Tibial nerve (tissue), 4 donors: ENCODE data around the gene RNF145. TPM values are rescaled to one million over a fixed set of nuclear protein-coding genes. Genes with fewer than 3 reads are reported as not detected.

Experiments
- DNase-seq, 2 donors: peaks; one replicate each; pipeline ENCODE4 v3.0.0-alpha.2; 2019; ENCODE audit warnings: low spot score in 2 of 2
- H3K27ac ChIP-seq, 4 donors: fragments of 200-600 bp; sonication (generic) in 3 of 4; one replicate each; pipeline ENCODE4 v1.5.1; 2017 to 2019; ENCODE audit warnings: mild to moderate bottlenecking in 1 of 4
- H3K27me3 ChIP-seq, 2 donors: fragments of 200-600 bp; sonication (generic) in 1 of 2; one replicate each; pipeline versions ENCODE4 v1.5.1 to v1.6.0; 2017 to 2019
- H3K36me3 ChIP-seq, 3 donors: fragments of 200-600 bp; sonication (generic); one replicate each; pipeline ENCODE4 v1.5.1; 2018 to 2019
- H3K4me1 ChIP-seq, 4 donors: fragments of 200-600 bp; sonication (generic) in 3 of 4; one replicate each; pipeline ENCODE4 v1.5.1; 2017 to 2019
- H3K4me3 ChIP-seq, 4 donors: fragments of 200-600 bp; sonication (generic) in 3 of 4; one replicate each; pipeline ENCODE4 v1.5.1; 2017 to 2019; ENCODE audit warnings: mild to moderate bottlenecking in 1 of 4, moderate library complexity in 1 of 4
- H3K9me3 ChIP-seq, 4 donors: fragments of 200-600 bp; sonication (generic) in 3 of 4; one replicate each; pipeline ENCODE4 v1.5.1; 2017 to 2019
- EP300 ChIP-seq, 2 donors: sonication (generic); formaldehyde crosslinking; IDR thresholded peaks; one replicate each; pipeline ENCODE4 v1.6.1; 2017; ENCODE audit warnings: antibody characterized with exemption in 2 of 2, mild to moderate bottlenecking in 1 of 2
- POLR2A ChIP-seq, 2 donors: fragments of 450-650 bp; IDR thresholded peaks; one replicate each; pipeline ENCODE4 v1.6.1; 2017; ENCODE audit warnings: antibody characterized with exemption in 2 of 2, mild to moderate bottlenecking in 2 of 2, moderate library complexity in 2 of 2
- WGBS, 2 donors: methylation state at CpG; one replicate each; pipeline ENCODE4 v1.1.5; 2018; 5-methylcytosine and 5-hydroxymethylcytosine counted together
- total RNA-seq, 4 donors: library from RNA; depleted of rRNA; stranded (reverse); fragments of >200 nt; gene quantifications; one replicate each; pipeline ENCODE4 v1.1.0, GENCODE V29; 2016
- TF ChIP-seq, protein P1 (sequence below), 5 experiments: fragments of 200-600 bp in 3 of 5; fragments of 450-650 bp in 2 of 5; sonication (generic) in 3 of 5; IDR thresholded peaks; one replicate each; pipeline ENCODE4 v1.5.1; 2016 to 2019; ENCODE audit warnings: antibody characterized with exemption in 5 of 5, mild to moderate bottlenecking in 3 of 5, moderate library complexity in 2 of 5

Gene RNF145
- total RNA-seq, 4 donors from 2014 or later = 40.2 to 65.1 (median 50.4) TPM

DNA sequence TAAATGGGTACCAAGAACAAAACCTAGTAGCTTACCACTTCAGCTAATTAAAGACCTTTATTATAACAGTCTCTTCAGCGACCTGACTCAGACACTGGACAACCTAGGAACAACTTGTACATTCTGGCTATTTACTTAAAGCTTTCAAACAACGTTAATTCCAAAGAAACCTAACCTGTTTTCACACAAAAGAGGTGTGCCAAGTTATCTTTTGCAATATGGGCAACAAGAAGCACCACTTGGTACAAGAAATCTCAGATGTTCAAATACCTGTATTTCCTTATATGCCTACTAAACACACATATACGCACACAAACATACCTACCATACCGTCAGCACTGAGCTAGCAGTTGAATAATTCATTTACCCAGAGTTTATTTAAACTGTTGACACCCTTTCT, 23.0 kb downstream of the RNF145 start:
- H3K9me3 ChIP-seq = no peaks in the 10 kb centered on the region
- H3K4me3 ChIP-seq = no peak overlapping the region
- no peak for DNase-seq
- H3K27ac ChIP-seq = no peak overlapping the region
- TF ChIP-seq POLR2A (IDR thresholded peaks at IDR 0.05) = no peak
- no peak for TF ChIP-seq EP300 (IDR thresholded peaks at IDR 0.05)
- TF ChIP-seq, protein P1, sequence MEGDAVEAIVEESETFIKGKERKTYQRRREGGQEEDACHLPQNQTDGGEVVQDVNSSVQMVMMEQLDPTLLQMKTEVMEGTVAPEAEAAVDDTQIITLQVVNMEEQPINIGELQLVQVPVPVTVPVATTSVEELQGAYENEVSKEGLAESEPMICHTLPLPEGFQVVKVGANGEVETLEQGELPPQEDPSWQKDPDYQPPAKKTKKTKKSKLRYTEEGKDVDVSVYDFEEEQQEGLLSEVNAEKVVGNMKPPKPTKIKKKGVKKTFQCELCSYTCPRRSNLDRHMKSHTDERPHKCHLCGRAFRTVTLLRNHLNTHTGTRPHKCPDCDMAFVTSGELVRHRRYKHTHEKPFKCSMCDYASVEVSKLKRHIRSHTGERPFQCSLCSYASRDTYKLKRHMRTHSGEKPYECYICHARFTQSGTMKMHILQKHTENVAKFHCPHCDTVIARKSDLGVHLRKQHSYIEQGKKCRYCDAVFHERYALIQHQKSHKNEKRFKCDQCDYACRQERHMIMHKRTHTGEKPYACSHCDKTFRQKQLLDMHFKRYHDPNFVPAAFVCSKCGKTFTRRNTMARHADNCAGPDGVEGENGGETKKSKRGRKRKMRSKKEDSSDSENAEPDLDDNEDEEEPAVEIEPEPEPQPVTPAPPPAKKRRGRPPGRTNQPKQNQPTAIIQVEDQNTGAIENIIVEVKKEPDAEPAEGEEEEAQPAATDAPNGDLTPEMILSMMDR (IDR thresholded peaks at IDR 0.05) = no peak
- 82 to 85% methylated on average over 4 of the region's 4 CpGs for WGBS, 2 donors
- peaks cover 0 to 19% (median 8%) of the 10 kb centered on the region in 3 donors for H3K36me3 ChIP-seq
- H3K4me1 ChIP-seq = peaks cover 0 to 54% (median 26%) of the 10 kb centered on the region in 4 donors
- no peaks in the 10 kb centered on the region for H3K27me3 ChIP-seq

DNA sequence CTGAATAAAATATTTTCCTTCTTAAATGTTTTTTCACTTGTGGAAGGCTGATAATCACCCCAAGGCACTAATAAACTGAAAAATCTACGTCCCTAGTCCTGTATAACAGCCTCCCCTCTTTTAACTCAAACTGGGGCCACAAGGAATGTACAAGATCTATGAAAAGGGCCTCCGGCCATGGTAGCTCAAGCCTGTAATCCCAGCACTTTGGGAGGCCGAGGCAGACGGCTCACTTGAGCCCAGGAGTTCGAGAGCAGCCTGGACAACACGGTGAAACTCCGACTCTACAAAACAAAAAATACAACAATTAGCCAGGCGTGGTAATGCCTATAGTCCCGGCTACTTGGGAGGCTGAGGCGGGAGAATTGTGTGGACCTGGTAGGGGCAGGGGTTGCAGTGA, 23.6 kb downstream of the RNF145 start:
- Histone ChIP-seq H3K27ac (peak overlapping the region in 1 of 4 donors; percentile 66), H3K27me3 (no peaks in the 10 kb centered on the region), H3K4me3 (no peak overlapping the region), H3K36me3 (peaks cover 0 to 19% (median 8%) of the 10 kb centered on the region in 3 donors), H3K9me3 (no peaks in the 10 kb centered on the region), H3K4me1 (peaks cover 0 to 59% (median 26%) of the 10 kb centered on the region in 4 donors)
- 67 to 77% methylated on average over 10 of the region's 10 CpGs for WGBS, 2 donors
- TF ChIP-seq, protein P1 (IDR thresholded peaks at IDR 0.05) = no peak
- no peak for TF ChIP-seq POLR2A (IDR thresholded peaks at IDR 0.05)
- TF ChIP-seq EP300 (IDR thresholded peaks at IDR 0.05) = no peak
- DNase-seq = no peak

DNA sequence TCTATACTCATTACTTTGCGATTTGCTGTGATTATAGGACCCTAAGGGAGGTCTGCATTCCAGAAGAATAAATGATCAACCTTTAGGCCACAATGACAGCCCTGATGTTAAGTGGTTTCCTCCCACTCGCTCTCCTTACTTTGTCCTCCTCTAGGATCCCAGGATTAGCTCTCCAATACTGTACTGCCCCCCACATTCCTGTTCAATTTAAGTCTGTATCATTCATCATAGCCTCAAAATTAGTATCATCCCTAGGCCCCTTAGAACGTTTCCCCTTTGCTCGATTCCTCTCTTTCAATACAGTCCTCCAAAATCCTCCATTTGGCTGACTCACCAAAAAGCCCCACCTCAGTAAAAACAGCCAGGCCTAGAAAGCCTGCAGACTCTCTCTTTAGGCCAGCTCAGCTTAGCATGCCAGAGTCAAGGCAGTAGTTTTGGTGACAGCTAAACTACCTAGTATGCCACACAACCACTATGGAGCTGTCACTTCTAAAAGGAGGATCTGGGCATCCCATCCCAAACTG, 24.4 kb downstream of the RNF145 start:
- Histone ChIP-seq H3K36me3 (peaks cover 0 to 15% (median 6%) of the 10 kb centered on the region in 3 donors), H3K27me3 (no peaks in the 10 kb centered on the region), H3K9me3 (no peaks in the 10 kb centered on the region), H3K4me3 (no peak overlapping the region), H3K27ac (peak overlapping the region in 2 of 4 donors; percentile 51 to 66), H3K4me1 (peaks cover 0 to 67% (median 33%) of the 10 kb centered on the region in 4 donors)
- DNase-seq = no peak
- TF ChIP-seq, protein P1 (IDR thresholded peaks at IDR 0.05) = no peak
- TF ChIP-seq POLR2A (IDR thresholded peaks at IDR 0.05) = no peak
- TF ChIP-seq EP300 (IDR thresholded peaks at IDR 0.05) = no peak
- WGBS, 2 donors = 32 to 36% methylated on average over 4 of the region's 4 CpGs

DNA sequence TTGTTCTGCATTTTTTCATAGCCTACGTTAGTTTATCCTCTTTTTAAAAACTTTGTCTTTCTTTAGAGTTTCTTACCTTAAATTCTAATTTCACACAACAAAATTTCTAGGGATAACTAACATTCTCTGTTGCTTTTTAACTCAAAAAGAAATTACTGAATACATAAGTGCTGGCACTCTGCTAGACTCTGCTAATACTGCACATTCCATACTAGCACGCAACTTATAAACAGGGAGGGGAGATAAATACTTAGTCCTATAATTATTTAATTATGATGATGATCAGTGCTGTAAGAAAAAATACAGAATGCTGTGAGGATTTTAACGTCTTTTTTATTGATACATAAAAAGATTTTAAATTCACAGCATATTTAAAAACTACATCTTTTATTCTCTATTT, 25.1 kb downstream of the RNF145 start:
- Histone ChIP-seq H3K27me3 (no peaks in the 10 kb centered on the region), H3K4me3 (no peak overlapping the region), H3K27ac (peak overlapping the region in 2 of 4 donors; percentile 51 to 66), H3K4me1 (peaks cover 0 to 74% (median 38%) of the 10 kb centered on the region in 4 donors), H3K9me3 (no peaks in the 10 kb centered on the region), H3K36me3 (peaks cover 0 to 8% (median 0%) of the 10 kb centered on the region in 3 donors)
- TF ChIP-seq POLR2A (IDR thresholded peaks at IDR 0.05) = no peak
- no peak for TF ChIP-seq EP300 (IDR thresholded peaks at IDR 0.05)
- TF ChIP-seq, protein P1 (IDR thresholded peaks at IDR 0.05) = no peak
- DNase-seq = no peak
- 44 to 49% methylated on average over 3 of the region's 3 CpGs for WGBS, 2 donors

DNA sequence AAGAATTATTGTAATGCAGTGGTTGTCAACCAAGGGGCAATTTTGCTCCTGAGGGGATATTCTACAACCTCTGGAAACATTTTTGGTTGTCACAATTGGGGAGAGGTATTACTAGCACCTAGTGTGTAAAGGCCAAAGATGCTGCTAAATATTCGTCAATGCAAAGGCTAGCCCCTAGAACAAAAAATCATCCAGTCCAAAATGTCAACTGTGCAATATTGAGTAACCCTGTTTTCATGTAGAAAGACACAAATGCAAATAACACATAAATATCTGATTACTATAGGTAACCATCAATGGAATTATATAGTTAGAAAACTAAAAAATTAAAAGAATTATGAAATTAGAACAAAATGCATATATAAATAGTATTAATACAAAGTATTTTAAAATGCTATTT, 26.1 kb downstream of the RNF145 start:
- 0 to 27% methylated on average over 1 of the region's 1 CpG for WGBS, 2 donors
- Histone ChIP-seq H3K36me3 (peaks cover 0 to 6% (median 0%) of the 10 kb centered on the region in 3 donors), H3K4me3 (no peak overlapping the region), H3K9me3 (no peaks in the 10 kb centered on the region), H3K27ac (peak overlapping the region in 1 of 4 donors; percentile 21), H3K4me1 (peaks cover 0 to 79% (median 40%) of the 10 kb centered on the region in 4 donors), H3K27me3 (no peaks in the 10 kb centered on the region)
- DNase-seq = no peak
- TF ChIP-seq POLR2A (IDR thresholded peaks at IDR 0.05) (no peak), EP300 (IDR thresholded peaks at IDR 0.05) (no peak)
- TF ChIP-seq, protein P1 (IDR thresholded peaks at IDR 0.05) = no peak
